IMR-90 (cell line): ENCODE measurements around the gene CLMP. TPM values are rescaled to one million over a fixed set of nuclear protein-coding genes. Genes with fewer than 3 reads are reported as not detected.

Experiments used
- ATAC-seq: fragments of 200-7000 bp; cut with Tn5 transposase; 2 replicates; pipeline ENCODE4 v1.9.1; 2020; ENCODE audit warnings: low read depth, mild to moderate bottlenecking, moderate library complexity
- BruUV-seq: library from RNA; stranded (reverse); fragments of 400-500 nt; replicated peaks from 2 replicates; lab custom pipeline; 2021; lab: Mats Ljungman, UMichigan
- CTCF ChIA-PET: fragments of 300-600 bp; formaldehyde crosslinking; extraction: SDS; loops from one replicate; lab custom pipeline; 2021; ENCODE audit warnings: antibody characterized with exemption; lab: Yijun Ruan, JAX
- POLR2A ChIA-PET: fragments of 300-600 bp; sonication (Branson Sonifier 250); formaldehyde crosslinking; loops from one replicate; lab custom pipeline; 2022; ENCODE audit warnings: antibody characterized with exemption; ENCODE audit not compliant: unreplicated experiment; lab: Charles Lee
- DNase-seq: peaks from one replicate; pipeline ENCODE4 v3.0.0; 2013
- H2AFZ ChIP-seq: replicated peaks from 2 replicates; pipeline ENCODE3; 2013; ENCODE audit warnings: low read length, mild to moderate bottlenecking; ENCODE audit not compliant: poor library complexity
- H2AK5ac ChIP-seq: 2 replicates; pipeline ENCODE4 v1.6.1; 2013; ENCODE audit warnings: low read depth, low read length, inconsistent platforms
- H2AK9ac ChIP-seq: replicated peaks from 2 replicates; pipeline ENCODE3; 2013; ENCODE audit warnings: mild to moderate bottlenecking, low read depth, low read length, moderate library complexity; ENCODE audit not compliant: poor library complexity
- H2BK120ac ChIP-seq: 2 replicates; pipeline ENCODE4 v1.6.1; 2013; ENCODE audit warnings: low read depth, low read length, inconsistent platforms
- H2BK15ac ChIP-seq: 3 replicates; pipeline ENCODE4 v1.6.1; 2013; ENCODE audit warnings: low read depth, low read length, inconsistent platforms
- H2BK20ac ChIP-seq: 2 replicates; pipeline ENCODE4 v1.6.1; 2013; ENCODE audit warnings: low read depth, mild to moderate bottlenecking, inconsistent platforms, low read length, moderate library complexity
- H2BK5ac ChIP-seq: 2 replicates; pipeline ENCODE4 v1.6.1; 2013; ENCODE audit warnings: mild to moderate bottlenecking, low read depth, low read length, inconsistent platforms; ENCODE audit not compliant: poor library complexity, severe bottlenecking
- H3K14ac ChIP-seq: replicated peaks from 2 replicates; pipeline ENCODE4 v1.6.1; 2013; ENCODE audit warnings: low read depth, low read length, inconsistent platforms
- H3K18ac ChIP-seq: 2 replicates; pipeline ENCODE4 v1.6.1; 2013; ENCODE audit warnings: low read depth, low read length, control low read depth
- H3K23ac ChIP-seq: 2 replicates; pipeline ENCODE4 v1.6.1; 2013; ENCODE audit warnings: low read depth, low read length, inconsistent platforms
- H3K27ac ChIP-seq: 2 replicates; pipeline ENCODE4 v1.5.1; 2013; ENCODE audit warnings: mild to moderate bottlenecking, control low read depth, low read length; ENCODE audit not compliant: insufficient read depth
- H3K27me3 ChIP-seq: 2 replicates; pipeline ENCODE4 v1.6.1; 2013; ENCODE audit warnings: low read length; ENCODE audit not compliant: control insufficient read depth, insufficient read depth
- H3K36me3 ChIP-seq: 2 replicates; pipeline ENCODE4 v1.6.1; 2013; ENCODE audit warnings: low read length, mixed read lengths; ENCODE audit not compliant: control insufficient read depth, insufficient read depth
- H3K4ac ChIP-seq: 2 replicates; pipeline ENCODE4 v1.6.1; 2013; ENCODE audit warnings: low read depth, low read length, inconsistent platforms
- H3K4me1 ChIP-seq: 2 replicates; pipeline ENCODE4 v1.6.1; 2013; ENCODE audit warnings: low read length, mixed read lengths; ENCODE audit not compliant: control insufficient read depth, insufficient read depth
- H3K4me2 ChIP-seq: 2 replicates; pipeline ENCODE4 v1.6.1; 2013; ENCODE audit warnings: low read depth, mild to moderate bottlenecking, control low read depth, low read length, moderate library complexity
- H3K4me3 ChIP-seq: 2 replicates; pipeline ENCODE4 v1.5.1; 2013; ENCODE audit warnings: low read depth, mild to moderate bottlenecking, control low read depth, low read length, moderate library complexity; ENCODE audit not compliant: insufficient read depth
- H3K56ac ChIP-seq: 2 replicates; pipeline ENCODE4 v1.6.1; 2013; ENCODE audit warnings: low read length, inconsistent platforms; ENCODE audit not compliant: insufficient read depth; ENCODE audit errors: extremely low read depth
- H3K79me1 ChIP-seq, 2 experiments: 2 replicates each; pipeline ENCODE4 v1.6.1; 2013; ENCODE audit warnings: low read length in 2 of 2, inconsistent platforms in 1 of 2, low read depth in 1 of 2
- H3K9ac ChIP-seq: 2 replicates; pipeline ENCODE4 v1.6.1; 2013; ENCODE audit warnings: low read depth, low read length, control low read depth
- H3K9me1 ChIP-seq: 2 replicates; pipeline ENCODE4 v1.6.1; 2013; ENCODE audit warnings: low read length, inconsistent platforms; ENCODE audit not compliant: insufficient read depth
- H3K9me3 ChIP-seq: 2 replicates; pipeline ENCODE4 v1.6.1; 2013; ENCODE audit warnings: low read length; ENCODE audit not compliant: control insufficient read depth, insufficient read depth
- H4K20me1 ChIP-seq: 2 replicates; pipeline ENCODE4 v1.6.1; 2013; ENCODE audit warnings: low read length, inconsistent platforms; ENCODE audit not compliant: insufficient read depth
- H4K5ac ChIP-seq: 2 replicates; pipeline ENCODE4 v1.6.1; 2013; ENCODE audit warnings: mild to moderate bottlenecking, low read depth, low read length, control low read depth
- H4K8ac ChIP-seq, 2 experiments: 2 replicates each; pipeline ENCODE4 v1.6.1; 2013; ENCODE audit warnings: low read depth in 2 of 2, low read length in 2 of 2, control low read depth in 1 of 2, inconsistent platforms in 1 of 2
- H4K91ac ChIP-seq: 2 replicates; pipeline ENCODE4 v1.6.1; 2013; ENCODE audit warnings: low read depth, low read length, inconsistent platforms; ENCODE audit not compliant: insufficient read depth
- BHLHE40 ChIP-seq: fragments of 150-350 bp; IDR thresholded peaks from 2 replicates; pipeline ENCODE4 v1.6.1; 2016; ENCODE audit warnings: mild to moderate bottlenecking, low read depth, low read length
- CEBPB ChIP-seq: IDR thresholded peaks from 2 replicates; pipeline ENCODE4 v1.6.1; 2012; ENCODE audit warnings: low read depth, low read length, improper control_type of control experiment
- CHD1 ChIP-seq: IDR thresholded peaks from 2 replicates; pipeline ENCODE4 v1.6.1; 2012; ENCODE audit warnings: low read depth, low read length, improper control_type of control experiment
- CTCF ChIP-seq: conservative IDR thresholded peaks from 2 replicates; pipeline ENCODE4 v1.5.1; 2012; ENCODE audit warnings: mild to moderate bottlenecking, low read depth, low read length, improper control_type of control experiment
- ELK1 ChIP-seq: fragments of 150-350 bp; IDR thresholded peaks from 2 replicates; pipeline ENCODE4 v1.6.1; 2016; ENCODE audit warnings: low read depth, mild to moderate bottlenecking, low read length, moderate library complexity, borderline replicate concordance
- FOS ChIP-seq: fragments of 150-350 bp; IDR thresholded peaks from 2 replicates; pipeline ENCODE4 v1.6.1; 2016; ENCODE audit warnings: low read depth, low read length
- MAFK ChIP-seq: IDR thresholded peaks from 2 replicates; pipeline ENCODE4 v1.6.1; 2012; ENCODE audit warnings: low read depth, low read length, improper control_type of control experiment
- MAZ ChIP-seq: IDR thresholded peaks from 2 replicates; pipeline ENCODE4 v1.6.1; 2012; ENCODE audit warnings: low read depth, mild to moderate bottlenecking, low read length, improper control_type of control experiment, moderate library complexity, borderline replicate concordance
- MXI1 ChIP-seq: IDR thresholded peaks from 2 replicates; pipeline ENCODE4 v1.6.1; 2012; ENCODE audit warnings: low read depth, mild to moderate bottlenecking, low read length, moderate library complexity, borderline replicate concordance
- NFE2L2 ChIP-seq: fragments of 150-350 bp; IDR thresholded peaks from 2 replicates; pipeline ENCODE4 v1.6.1; 2016; ENCODE audit warnings: low read depth, mild to moderate bottlenecking, low read length
- POLR2A ChIP-seq: IDR thresholded peaks from 2 replicates; pipeline ENCODE4 v1.6.1; 2012; ENCODE audit warnings: mild to moderate bottlenecking, low read depth, low read length
- RAD21 ChIP-seq: IDR thresholded peaks from 2 replicates; pipeline ENCODE4 v1.6.1; 2012; ENCODE audit warnings: low read length, improper control_type of control experiment
- RCOR1 ChIP-seq: IDR thresholded peaks from 2 replicates; pipeline ENCODE4 v1.6.1; 2012; ENCODE audit warnings: mild to moderate bottlenecking, low read length, improper control_type of control experiment; ENCODE audit not compliant: insufficient replicate concordance
- RFX5 ChIP-seq: IDR thresholded peaks from 2 replicates; pipeline ENCODE4 v1.8.0; 2012; ENCODE audit warnings: low read depth, mild to moderate bottlenecking, low read length, moderate library complexity
- SMC3 ChIP-seq: fragments of 150-350 bp; IDR thresholded peaks from 2 replicates; pipeline ENCODE4 v1.6.1; 2016; ENCODE audit warnings: low read depth, mild to moderate bottlenecking, antibody characterized with exemption, low read length, moderate library complexity
- USF2 ChIP-seq: fragments of 150-350 bp; IDR thresholded peaks from 2 replicates; pipeline ENCODE4 v1.6.1; 2017; ENCODE audit warnings: mild to moderate bottlenecking, antibody characterized with exemption, low read length, low read depth
- WGBS, 2 experiments: methylation state at CpG; one replicate each; pipeline versions ENCODE4 v1.1.5 to v1.1.7; 2013; ENCODE audit warnings: missing lambda C conversion rate in 2 of 2; ENCODE audit not compliant: insufficient read length in 1 of 2; ENCODE audit errors: extremely low coverage in 2 of 2; 5-methylcytosine and 5-hydroxymethylcytosine counted together
- dilution Hi-C: fragments of 300-500 bp; cut with HindIII; formaldehyde crosslinking; loops from one replicate; pipeline ENCODE4 v1.14.3; 2018; ENCODE audit warnings: low sequenced_read_pairs; ENCODE audit not compliant: unreplicated experiment
- in situ Hi-C: fragments of 300-500 bp; cut with MboI; formaldehyde crosslinking; loops from 3 replicates; pipeline ENCODE4 v1.14.3; 2019; ENCODE audit warnings: low sequenced_read_pairs, inconsistent platforms, mixed read lengths
- intact Hi-C: fragments of 100-400 bp; cut with micrococcal nuclease; formaldehyde crosslinking; loops from 2 replicates; pipeline ENCODE4 v1.10.0; 2022
- polyA plus RNA-seq, 3 experiments: library from polyadenylated mRNA; depleted of rRNA; stranded (reverse); fragments of >200 nt; gene quantifications; 2 replicates each; pipeline ENCODE4 v1.2.3, GENCODE V29; 2012; ENCODE audit warnings: low replicate concordance in 1 of 3
- total RNA-seq: library from RNA; depleted of rRNA; stranded (reverse); fragments of >200 nt; gene quantifications from 2 replicates; pipeline ENCODE4 v1.2.3, GENCODE V29; 2012

The CLMP gene
- total and polyA plus RNA-seq, 2 of the 4 experiments (the other 2 are of a cell fraction), result 54.7 to 95.7 TPM

GRCh38 chr11:123214396-123214795 is 19.3 kb upstream of the CLMP start:
- no peaks in the 10 kb centered on the region for H3K36me3 ChIP-seq
- H3K27ac ChIP-seq, result no peak overlapping the region
- intact Hi-C loops (no loop called here), dilution Hi-C loops (no loop called here), in situ Hi-C loops (no loop called here)
- H3K9ac ChIP-seq, result no peak overlapping the region
- H3K56ac ChIP-seq, result no peak overlapping the region
- peaks cover 21% of the 10 kb centered on the region for H3K4me1 ChIP-seq
- H3K27me3 ChIP-seq, result no peaks in the 10 kb centered on the region
- no peak overlapping the region for H2BK20ac ChIP-seq
- H3K23ac ChIP-seq, result no peak overlapping the region
- no CpG with 5 or more reads among the region's 4 CpGs for WGBS, 2 experiments
- H3K4me3 ChIP-seq, result no peak overlapping the region
- H4K20me1 ChIP-seq, result no peaks in the 10 kb centered on the region
- peaks cover 9% of the 10 kb centered on the region; the same call in 1 of the 2 replicates for H3K9me1 ChIP-seq
- no peak overlapping the region for H2BK5ac ChIP-seq
- POLR2A ChIA-PET, result no interaction called here
- DNase-seq, result no peak
- H3K4me2 ChIP-seq, result no peak overlapping the region
- H4K91ac ChIP-seq, result no peak overlapping the region
- H2BK15ac ChIP-seq, result no peak overlapping the region
- H4K5ac ChIP-seq, result no peak overlapping the region
- no peak overlapping the region; the same call in 1 of the 2 replicates for H2BK120ac ChIP-seq
- no peaks in the 10 kb centered on the region for H3K79me1 ChIP-seq
- no TSS peak for BruUV-seq
- H2AK5ac ChIP-seq, result no peak overlapping the region
- H2AK9ac ChIP-seq, result no peak overlapping the region
- H3K14ac ChIP-seq, result no peak overlapping the region
- H2AFZ ChIP-seq, result no peak overlapping the region
- H3K4ac ChIP-seq, result no peak overlapping the region
- CTCF ChIA-PET, result interaction anchor here (0.6 kb wide), 1 partner anchor 973 kb away, joined by 3 read pairs; no protein-coding TSS in a partner anchor
- TF ChIP-seq ELK1 (no peak), POLR2A (no peak), RCOR1 (no peak), MAZ (no peak), FOS (no peak), USF2 (no peak), RAD21 (no peak), CTCF (no peak), NFE2L2 (no peak), CEBPB (no peak), MAFK (no peak), RFX5 (no peak), SMC3 (no peak), BHLHE40 (no peak), MXI1 (no peak), CHD1 (no peak)
- no peak for ATAC-seq
- H3K9me3 ChIP-seq, result no peaks in the 10 kb centered on the region
- H3K18ac ChIP-seq, result no peak overlapping the region
- H4K8ac ChIP-seq, result no peak overlapping the region
